Smooth muscle cell of the coronary artery (primary cell): ENCODE data around the gene MCAM. TPM values are rescaled to one million over a fixed set of nuclear protein-coding genes. Genes with fewer than 3 reads are reported as not detected.

ENCODE experiments used
- total RNA-seq: library from RNA; depleted of rRNA; stranded (reverse); fragments of >200 nt; gene quantifications from 2 replicates; pipeline ENCODE4 v1.2.3, GENCODE V29; 2014; ENCODE audit warnings: low replicate concordance

The MCAM gene, protein sequence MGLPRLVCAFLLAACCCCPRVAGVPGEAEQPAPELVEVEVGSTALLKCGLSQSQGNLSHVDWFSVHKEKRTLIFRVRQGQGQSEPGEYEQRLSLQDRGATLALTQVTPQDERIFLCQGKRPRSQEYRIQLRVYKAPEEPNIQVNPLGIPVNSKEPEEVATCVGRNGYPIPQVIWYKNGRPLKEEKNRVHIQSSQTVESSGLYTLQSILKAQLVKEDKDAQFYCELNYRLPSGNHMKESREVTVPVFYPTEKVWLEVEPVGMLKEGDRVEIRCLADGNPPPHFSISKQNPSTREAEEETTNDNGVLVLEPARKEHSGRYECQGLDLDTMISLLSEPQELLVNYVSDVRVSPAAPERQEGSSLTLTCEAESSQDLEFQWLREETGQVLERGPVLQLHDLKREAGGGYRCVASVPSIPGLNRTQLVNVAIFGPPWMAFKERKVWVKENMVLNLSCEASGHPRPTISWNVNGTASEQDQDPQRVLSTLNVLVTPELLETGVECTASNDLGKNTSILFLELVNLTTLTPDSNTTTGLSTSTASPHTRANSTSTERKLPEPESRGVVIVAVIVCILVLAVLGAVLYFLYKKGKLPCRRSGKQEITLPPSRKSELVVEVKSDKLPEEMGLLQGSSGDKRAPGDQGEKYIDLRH
- 11.8 and 25.4 TPM in 2 replicates for total RNA-seq

DNA sequence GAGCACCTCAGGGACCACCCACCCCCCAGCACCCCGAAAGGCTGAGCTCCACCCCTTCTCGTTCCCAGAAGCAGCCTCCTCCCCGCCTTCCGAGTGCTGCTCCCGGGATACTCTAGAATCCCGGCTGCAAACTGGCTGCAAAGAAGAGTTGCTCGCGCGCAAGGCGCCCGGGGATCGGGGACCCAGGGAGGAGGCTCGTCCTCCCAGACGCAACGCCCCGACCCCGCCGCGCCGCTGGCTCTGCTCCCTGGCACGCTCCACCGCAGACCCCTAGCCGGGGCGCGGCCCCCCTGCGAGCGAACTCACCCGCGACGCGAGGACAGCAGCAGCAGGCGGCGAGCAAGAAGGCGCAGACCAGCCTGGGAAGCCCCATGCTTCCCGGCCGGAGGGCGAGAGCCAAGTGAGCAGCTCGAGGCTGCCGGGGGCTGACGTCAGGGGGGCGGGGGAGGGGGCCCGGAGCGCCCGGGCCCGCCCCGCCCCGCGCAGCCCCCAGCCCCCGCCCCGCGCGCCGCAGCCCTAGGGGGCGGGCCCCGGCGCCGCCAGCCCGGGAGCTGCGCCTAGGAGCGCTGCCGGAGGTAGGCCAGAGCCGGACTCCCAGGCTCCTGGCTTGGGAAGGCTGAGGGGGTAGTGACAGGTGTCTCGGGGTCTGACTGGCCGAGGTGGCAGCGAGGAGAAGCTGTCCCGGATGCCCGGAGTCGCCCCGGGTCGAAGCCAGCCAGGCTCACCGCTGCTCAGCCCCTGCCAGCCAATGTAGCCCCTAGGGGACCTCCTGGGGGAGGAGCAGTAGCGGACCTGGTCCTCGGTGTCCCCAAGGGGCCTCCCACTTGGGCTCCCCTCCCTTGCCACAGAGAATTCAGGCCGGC is at the start of gene MCAM:
Gene MCAM, minus strand, starts transcription at position 402 of the 863 bp plus-strand sequence. Its CDS starts 29 bp downstream, at position 373.

GRCh38 chr11:119346605-119347004 is 29.7 kb upstream of the MCAM start, which contains the start of gene MFRP:
MFRP (minus strand) TSS chr11:119346705; CDS start chr11:119346513, 192 bp downstream.

GRCh38 chr11:119340335-119341221 is 23.6 kb upstream of the MCAM start, which contains the start of gene C1QTNF5:
C1QTNF5 (minus strand) TSS chr11:119340883; CDS start chr11:119340397, 486 bp downstream.

GRCh38 chr11:119334174-119334930 is 17.4 kb upstream of the MCAM start, which contains the start of gene RNF26:
RNF26 (plus strand) TSS chr11:119334527; CDS start chr11:119335123, 596 bp downstream.

Other genes starting within 250 kb of the MCAM start
- 25.0 and 42.0 TPM in 2 replicates for gene VPS11, start 249.3 kb downstream of the MCAM start, total RNA-seq
- gene HMBS, start 232.2 kb downstream of the MCAM start, total RNA-seq = 4.1 and 7.6 TPM in 2 replicates
- gene DPAGT1, start 215.3 kb downstream of the MCAM start, total RNA-seq = 9.8 and 19.9 TPM in 2 replicates
- gene C2CD2L, start 209.8 kb downstream of the MCAM start, total RNA-seq = 1.1 and 4.4 TPM in 2 replicates
- 10.9 and 18.8 TPM in 2 replicates for gene HINFP, start 195.6 kb downstream of the MCAM start, total RNA-seq
- under 0.01 and 0.15 TPM in 2 replicates for gene ABCG4, start 168.1 kb downstream of the MCAM start, total RNA-seq
- 9.7 and 14.3 TPM in 2 replicates for gene NLRX1, start 148.4 kb downstream of the MCAM start, total RNA-seq
- 0.35 TPM in 1 of 2 replicates, not detected in the other for gene NHERF4, start 131.7 kb downstream of the MCAM start, total RNA-seq
- gene CBL, start 110.8 kb downstream of the MCAM start, total RNA-seq = 2.5 and 3.9 TPM in 2 replicates
- 1.9 and 2.7 TPM in 2 replicates for gene RNF26, start 17.4 kb upstream of the MCAM start, total RNA-seq
- gene C1QTNF5, start 23.8 kb upstream of the MCAM start, total RNA-seq = 10.6 and 11.6 TPM in 2 replicates
- gene MFRP, start 29.6 kb upstream of the MCAM start, total RNA-seq = under 0.01 TPM in 1 of 2 replicates, not detected in the other
- gene USP2, start 64.6 kb upstream of the MCAM start, total RNA-seq = under 0.01 TPM in 2 replicates
- 7.3 and 272 TPM in 2 replicates for gene THY1, start 106.0 kb upstream of the MCAM start, total RNA-seq